Stimulated activated CD4-positive, alpha-beta T cell treated with anti-CD3 and anti-CD28 coated beads, Interleukin-2, amount 100 ng/mL, for 4 hours (primary cell): ENCODE measurements around the gene CD24.

Source experiments
- DNase-seq: peaks from one replicate; pipeline ENCODE4 v3.0.0-alpha.2; 2020; ENCODE audit warnings: low read depth

Gene CD24

DNA sequence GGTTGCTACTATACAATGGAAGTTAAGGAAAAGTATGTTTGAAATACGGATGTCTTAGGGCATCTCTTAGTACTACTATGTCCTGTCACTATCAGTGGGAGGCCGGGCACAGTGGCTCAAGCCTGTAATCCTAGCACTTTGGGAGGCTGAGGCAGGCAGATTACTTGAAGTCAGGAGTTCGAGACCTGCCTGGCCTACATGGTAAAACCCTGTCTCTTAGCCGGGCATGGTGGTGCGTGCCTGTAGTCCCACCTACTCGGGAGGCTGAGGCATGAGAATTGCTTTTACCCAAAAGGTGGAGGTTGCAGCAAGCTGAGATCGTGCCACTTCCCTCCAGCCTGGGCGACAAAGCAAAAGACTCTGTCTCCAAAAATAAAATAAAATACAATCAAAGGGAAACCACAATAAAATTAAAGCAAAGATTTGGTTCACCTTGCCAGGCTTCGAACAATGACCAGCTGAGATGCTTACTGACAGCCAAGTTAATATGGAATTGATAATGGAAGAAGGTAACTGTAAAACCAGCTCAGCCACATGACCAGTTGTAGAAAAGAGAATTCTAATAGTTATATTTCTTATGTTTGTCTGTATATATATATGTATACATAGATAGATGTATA, 6.5 kb downstream of the CD24 start:
- no peak for DNase-seq

GRCh38 chr6:106966671-106967640, 7.6 kb downstream of the CD24 start:
- DNase-seq = no peak

DNA sequence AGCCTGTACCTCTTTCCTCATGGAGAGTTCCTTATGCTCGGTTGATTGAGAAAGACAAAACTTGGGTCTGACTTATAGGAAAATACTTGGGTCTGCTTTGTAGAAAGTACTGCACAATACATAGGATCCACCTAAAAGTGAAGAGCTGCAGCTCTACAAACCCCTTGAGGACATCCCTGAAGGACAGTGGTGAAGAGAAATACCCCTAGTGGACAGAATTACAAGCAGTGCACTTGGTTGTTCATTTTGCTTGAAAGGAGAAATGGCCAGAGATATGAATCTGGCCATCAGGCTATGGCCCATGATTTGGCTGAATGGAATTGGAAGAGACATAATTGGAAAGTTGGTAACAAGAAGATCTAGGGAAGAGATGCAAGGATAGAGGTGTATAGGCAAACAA, 8.3 kb downstream of the CD24 start:
- DNase-seq = no peak

GRCh38 chr6:106964954-106965353, 9.6 kb downstream of the CD24 start:
- DNase-seq = no peak

- no peak for DNase-seq
Observed at GRCh38 chr6:106964099-106964498, 10.4 kb downstream of the CD24 start.

GRCh38 chr6:106963544-106963943, 11.0 kb downstream of the CD24 start:
- no peak for DNase-seq

DNA sequence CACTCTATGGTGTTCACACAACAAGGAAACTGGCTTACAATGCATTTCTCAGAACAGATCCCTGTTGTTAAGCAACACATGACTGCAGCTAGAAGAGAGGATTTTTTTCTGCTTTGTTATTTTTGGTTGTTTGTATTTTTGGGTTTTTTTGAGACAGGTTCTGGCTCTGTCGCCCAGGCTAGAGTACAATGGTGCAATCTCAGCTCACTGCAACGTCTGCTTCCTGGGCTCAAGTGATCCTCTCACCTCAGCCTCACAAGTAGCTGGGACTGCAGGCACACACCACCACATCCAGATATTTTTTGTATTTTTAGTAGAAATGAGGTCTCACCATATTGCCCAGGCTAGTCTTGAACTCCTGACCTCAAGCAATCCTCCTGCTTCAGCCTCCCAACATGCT, 12.7 kb downstream of the CD24 start:
- DNase-seq = no peak

DNA sequence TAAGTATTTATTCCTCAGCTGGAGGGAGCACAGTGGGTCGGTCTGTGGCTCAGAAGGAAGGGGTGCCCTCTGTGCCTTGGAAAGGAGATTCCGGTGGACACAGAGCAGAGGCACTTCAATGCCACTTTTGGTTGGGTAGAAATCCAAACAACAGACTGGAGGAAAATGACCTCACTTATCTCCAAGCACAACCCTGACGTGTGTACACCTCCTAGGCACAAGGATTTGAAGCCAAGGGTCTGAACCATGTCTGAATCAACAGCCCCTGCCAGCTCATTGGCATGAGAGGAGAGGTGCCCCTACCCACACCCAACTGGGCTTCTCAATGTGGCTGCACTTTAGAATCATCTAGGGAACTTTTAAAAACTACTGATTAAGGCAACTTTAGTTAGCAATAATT, 13.4 kb downstream of the CD24 start:
- DNase-seq = no peak

DNA sequence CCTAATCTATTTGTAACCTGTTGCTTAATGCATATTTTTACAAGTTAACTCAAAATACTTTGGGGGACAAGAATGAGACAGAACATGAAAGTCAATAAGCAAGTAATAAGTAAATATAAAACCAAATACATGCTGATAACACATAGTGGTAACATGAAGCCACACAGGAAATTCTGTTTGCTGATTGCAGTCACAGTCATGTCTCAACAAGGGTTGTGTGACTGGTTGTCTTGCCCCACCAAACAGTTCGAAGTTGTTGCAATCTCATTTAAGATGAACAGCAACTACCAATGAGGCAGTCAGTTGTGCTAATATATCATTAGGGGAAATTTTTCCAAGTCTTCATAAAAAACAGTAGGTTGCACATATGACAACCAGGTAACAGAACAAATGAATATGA, 14.5 kb downstream of the CD24 start:
- DNase-seq = no peak

DNA sequence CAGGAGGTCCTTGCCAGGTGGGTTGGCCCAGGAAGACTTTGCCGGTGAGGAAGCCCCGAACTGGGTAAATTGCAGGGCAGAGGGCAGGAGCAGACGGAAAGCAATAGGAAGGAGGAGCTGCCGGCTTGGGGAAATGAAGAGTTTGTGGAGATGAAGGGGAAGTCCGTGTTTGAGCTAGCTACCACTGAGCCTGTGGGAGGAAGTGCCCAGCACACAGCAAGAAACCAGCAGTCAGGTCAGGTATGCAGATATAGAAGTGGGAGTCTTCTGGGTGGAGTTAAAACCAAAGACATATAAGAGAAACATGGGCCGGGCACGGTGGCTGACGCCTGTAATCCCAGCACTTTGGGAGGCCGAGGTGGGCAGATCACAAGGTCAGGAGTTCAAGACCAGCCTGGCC, 34.7 kb downstream of the CD24 start:
- no peak for DNase-seq

DNA sequence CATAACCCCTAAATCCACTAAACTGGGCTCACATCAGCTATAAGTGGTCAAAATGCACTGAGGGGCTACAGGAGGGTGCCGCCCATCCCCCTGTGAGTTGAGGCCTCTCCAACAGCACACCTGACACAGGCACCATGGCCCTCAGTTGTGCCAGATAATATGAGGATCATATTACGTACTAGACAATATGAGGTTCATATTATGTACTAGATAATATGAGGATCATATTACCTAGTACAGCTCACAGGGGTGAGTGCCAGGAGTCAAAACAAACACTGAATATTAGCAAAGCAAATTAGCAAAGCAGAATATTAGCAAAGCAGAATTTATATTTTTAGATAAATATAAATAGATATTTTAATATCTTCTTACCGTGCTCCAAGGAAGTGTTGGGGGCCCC, 35.3 kb downstream of the CD24 start:
- no peak for DNase-seq

GRCh38 chr6:106927531-106928398, 46.8 kb downstream of the CD24 start:
- no peak for DNase-seq

DNA sequence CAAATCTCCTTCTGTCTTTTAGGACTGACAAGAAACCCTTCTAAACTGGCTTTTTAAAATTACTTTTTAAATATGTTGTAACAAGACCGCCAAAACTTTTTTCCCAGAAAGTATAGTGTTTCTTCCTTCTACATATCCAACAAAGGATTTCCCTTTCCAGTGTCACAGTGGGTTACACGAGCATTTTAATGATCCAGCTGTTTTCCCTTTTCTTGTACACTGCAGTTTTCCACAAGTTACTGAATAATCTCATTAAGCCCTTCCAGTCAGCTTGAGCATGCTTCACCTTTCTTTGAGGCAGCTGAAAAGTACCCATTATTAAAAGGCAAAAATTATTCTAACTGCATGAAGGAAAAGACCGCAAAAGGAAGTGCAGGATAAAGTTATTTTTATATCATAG, 48.6 kb downstream of the CD24 start:
- DNase-seq = no peak

DNA sequence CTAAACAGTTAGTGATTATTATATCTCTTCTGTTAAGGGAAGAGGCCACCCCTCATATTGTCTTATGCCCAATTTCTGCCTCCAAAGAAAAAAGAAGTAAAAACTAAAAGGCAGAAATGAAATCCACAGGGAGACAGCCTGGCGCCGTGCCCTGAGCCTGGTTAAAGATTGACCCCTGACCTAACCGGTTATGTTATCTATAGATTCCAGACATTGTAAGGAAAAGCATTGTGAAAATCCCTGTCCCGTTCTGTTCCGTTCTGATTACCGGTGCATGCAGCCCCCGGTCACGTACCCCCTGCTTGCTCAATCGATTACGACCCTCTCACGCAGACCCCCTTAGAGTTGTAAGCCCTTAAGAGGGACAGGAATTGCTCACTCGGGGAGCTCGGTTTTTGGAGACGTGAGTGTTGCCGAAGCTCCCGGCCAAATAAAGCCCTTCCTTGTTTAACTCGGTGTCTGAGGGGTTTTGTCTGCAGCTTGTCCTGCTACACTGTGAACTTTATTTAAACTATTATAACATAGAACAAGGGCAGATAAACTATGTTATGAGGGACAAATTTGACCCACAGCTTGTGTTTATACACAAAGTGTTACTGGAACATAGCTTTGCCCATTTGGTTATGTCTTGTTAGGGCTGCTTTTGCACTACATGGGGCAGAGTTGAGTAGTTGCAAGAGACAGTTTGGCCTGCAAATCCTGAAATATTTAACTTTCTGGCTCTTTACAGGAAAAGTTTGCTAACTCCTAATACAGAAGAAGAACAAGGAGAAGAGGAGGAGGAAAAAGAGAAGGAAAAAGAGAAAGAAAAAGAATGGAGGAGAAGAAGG, 49.6 kb downstream of the CD24 start:
- DNase-seq = no peak

- DNase-seq = no peak
Observed at GRCh38 chr6:106922626-106923025, 51.9 kb downstream of the CD24 start.
